Measurements from ENCODE around the gene SLX4IP. TPM values are rescaled to one million over a fixed set of nuclear protein-coding genes. Genes with fewer than 3 reads are reported as not detected.

SLX4IP gene
- polyA plus RNA-seq, 4 donors = 1.6 to 7.1 (median 2.5) TPM

GRCh38 chr20:10670501-10671220 is 235.6 kb downstream of the SLX4IP start:
- H3K27me3 ChIP-seq (ENCODE audit: control insufficient read depth in 3 of 3, insufficient read depth in 3 of 3, low read length in 3 of 3) = no peaks in the 10 kb centered on the region
- H3K4me1 ChIP-seq (ENCODE audit: control insufficient read depth in 3 of 3, insufficient read depth in 2 of 3, low read depth in 1 of 3, low read length in 2 of 3) = peaks cover 2 to 28% (median 9%) of the 10 kb centered on the region in 3 donors
- H3K27ac ChIP-seq (ENCODE audit: low read depth in 1 of 3, low read length in 2 of 3) = peak overlapping the region in 2 of 3 donors; percentile 96 to 98
- DNase-seq (peak in 1 of 2 donors; percentile 20), FAIRE-seq (no peak)
- H3K4me3 ChIP-seq (ENCODE audit: low read depth in 1 of 3, low read length in 3 of 3) = peak overlapping the region in 2 of 3 donors; percentile 74 to 79
- H3K9me3 ChIP-seq (ENCODE audit: control insufficient read depth in 2 of 2, insufficient read depth in 1 of 2, low read depth in 1 of 2, low read length in 1 of 2) = no peaks in the 10 kb centered on the region
- H3K36me3 ChIP-seq (ENCODE audit: control insufficient read depth in 3 of 3, insufficient read depth in 2 of 3, low read depth in 1 of 3, low read length in 3 of 3) = peaks cover 0 to 57% (median 4%) of the 10 kb centered on the region in 3 donors
- 44 to 73% (median 61%) methylated on average over 18 of the region's 18 CpGs for WGBS, 3 donors

- no peak for FAIRE-seq
- H3K36me3 ChIP-seq (ENCODE audit: control insufficient read depth in 3 of 3, insufficient read depth in 2 of 3, low read depth in 1 of 3, low read length in 3 of 3) = peaks cover 0 to 50% (median 4%) of the 10 kb centered on the region in 3 donors
- no peaks in the 10 kb centered on the region for H3K27me3 ChIP-seq (ENCODE audit: control insufficient read depth in 3 of 3, insufficient read depth in 3 of 3, low read length in 3 of 3)
- peaks cover 0 to 22% (median 9%) of the 10 kb centered on the region in 3 donors for H3K4me1 ChIP-seq (ENCODE audit: control insufficient read depth in 3 of 3, insufficient read depth in 2 of 3, low read depth in 1 of 3, low read length in 2 of 3)
- no peaks in the 10 kb centered on the region for H3K9me3 ChIP-seq (ENCODE audit: control insufficient read depth in 2 of 2, insufficient read depth in 1 of 2, low read depth in 1 of 2, low read length in 1 of 2)
- H3K4me3 ChIP-seq (ENCODE audit: low read depth in 1 of 3, low read length in 3 of 3) = peak overlapping the region; percentile 74 to 85 (median 79)
- DNase-seq = peak; percentile 90 to 93
- peak overlapping the region; percentile 22 to 98 (median 96) for H3K27ac ChIP-seq (ENCODE audit: low read depth in 1 of 3, low read length in 2 of 3)
- WGBS, 3 donors = 1 to 7% (median 6%) methylated on average over 13 of the region's 13 CpGs
Observed at GRCh38 chr20:10671221-10671918, 236.3 kb downstream of the SLX4IP start.

- peaks cover 0 to 44% (median 4%) of the 10 kb centered on the region in 3 donors for H3K36me3 ChIP-seq (ENCODE audit: control insufficient read depth in 3 of 3, insufficient read depth in 2 of 3, low read depth in 1 of 3, low read length in 3 of 3)
- no peaks in the 10 kb centered on the region for H3K27me3 ChIP-seq (ENCODE audit: control insufficient read depth in 3 of 3, insufficient read depth in 3 of 3, low read length in 3 of 3)
- FAIRE-seq (no peak), DNase-seq (peak; percentile 58 to 73)
- 0 to 2% (median 1%) methylated on average over 36 to 42 of the region's 42 CpGs for WGBS, 3 donors
- H3K4me3 ChIP-seq (ENCODE audit: low read depth in 1 of 3, low read length in 3 of 3) = peak overlapping the region; percentile 74 to 85 (median 79)
- peak overlapping the region; percentile 96 to 100 (median 98) for H3K27ac ChIP-seq (ENCODE audit: low read depth in 1 of 3, low read length in 2 of 3)
- H3K4me1 ChIP-seq (ENCODE audit: control insufficient read depth in 3 of 3, insufficient read depth in 2 of 3, low read depth in 1 of 3, low read length in 2 of 3) = peaks cover 0 to 22% (median 6%) of the 10 kb centered on the region in 3 donors
- no peaks in the 10 kb centered on the region for H3K9me3 ChIP-seq (ENCODE audit: control insufficient read depth in 2 of 2, insufficient read depth in 1 of 2, low read depth in 1 of 2, low read length in 1 of 2)
Observed at GRCh38 chr20:10671919-10672623, 237.0 kb downstream of the SLX4IP start.

GRCh38 chr20:10672624-10673127 is 237.6 kb downstream of the SLX4IP start:
- 0 to 1% (median 0%) methylated on average over 46 to 47 of the region's 47 CpGs for WGBS, 3 donors
- Histone ChIP-seq H3K4me1 (ENCODE audit: control insufficient read depth in 3 of 3, insufficient read depth in 2 of 3, low read depth in 1 of 3, low read length in 2 of 3) (peaks cover 0 to 22% (median 6%) of the 10 kb centered on the region in 3 donors), H3K4me3 (ENCODE audit: low read depth in 1 of 3, low read length in 3 of 3) (peak overlapping the region; percentile 74 to 85 (median 79)), H3K36me3 (ENCODE audit: control insufficient read depth in 3 of 3, insufficient read depth in 2 of 3, low read depth in 1 of 3, low read length in 3 of 3) (peaks cover 0 to 38% (median 4%) of the 10 kb centered on the region in 3 donors), H3K27ac (ENCODE audit: low read depth in 1 of 3, low read length in 2 of 3) (peak overlapping the region; percentile 96 to 100 (median 98)), H3K27me3 (ENCODE audit: control insufficient read depth in 3 of 3, insufficient read depth in 3 of 3, low read length in 3 of 3) (no peaks in the 10 kb centered on the region), H3K9me3 (ENCODE audit: control insufficient read depth in 2 of 2, insufficient read depth in 1 of 2, low read depth in 1 of 2, low read length in 1 of 2) (no peaks in the 10 kb centered on the region)
- DNase-seq (peak; percentile 76 to 85), FAIRE-seq (no peak)

GRCh38 chr20:10673176-10673841 is 238.2 kb downstream of the SLX4IP start:
- Histone ChIP-seq H3K36me3 (ENCODE audit: control insufficient read depth in 3 of 3, insufficient read depth in 2 of 3, low read depth in 1 of 3, low read length in 3 of 3) (peaks cover 0 to 32% (median 2%) of the 10 kb centered on the region in 3 donors), H3K27me3 (ENCODE audit: control insufficient read depth in 3 of 3, insufficient read depth in 3 of 3, low read length in 3 of 3) (no peaks in the 10 kb centered on the region), H3K4me3 (ENCODE audit: low read depth in 1 of 3, low read length in 3 of 3) (peak overlapping the region; percentile 74 to 85 (median 79)), H3K27ac (ENCODE audit: low read depth in 1 of 3, low read length in 2 of 3) (peak overlapping the region; percentile 96 to 100 (median 98)), H3K9me3 (ENCODE audit: control insufficient read depth in 2 of 2, insufficient read depth in 1 of 2, low read depth in 1 of 2, low read length in 1 of 2) (no peaks in the 10 kb centered on the region), H3K4me1 (ENCODE audit: control insufficient read depth in 3 of 3, insufficient read depth in 2 of 3, low read depth in 1 of 3, low read length in 2 of 3) (peaks cover 0 to 22% (median 6%) of the 10 kb centered on the region in 3 donors)
- DNase-seq (peak; percentile 30 to 71), FAIRE-seq (no peak)
- 0 to 1% (median 1%) methylated on average over 48 to 73 of the region's 73 CpGs for WGBS, 3 donors

- Histone ChIP-seq H3K27ac (ENCODE audit: low read depth in 1 of 3, low read length in 2 of 3) (peak within 1 kb of the TSS; percentile 96 to 100 (median 98)), H3K36me3 (ENCODE audit: control insufficient read depth in 3 of 3, insufficient read depth in 2 of 3, low read depth in 1 of 3, low read length in 3 of 3) (peaks cover 0 to 26% (median 0%) of the 10 kb centered on the region in 3 donors), H3K4me1 (ENCODE audit: control insufficient read depth in 3 of 3, insufficient read depth in 2 of 3, low read depth in 1 of 3, low read length in 2 of 3) (peaks cover 0 to 22% (median 6%) of the 10 kb centered on the region in 3 donors), H3K4me3 (ENCODE audit: low read depth in 1 of 3, low read length in 3 of 3) (peak within 1 kb of the TSS; percentile 74 to 85 (median 79)), H3K9me3 (ENCODE audit: control insufficient read depth in 2 of 2, insufficient read depth in 1 of 2, low read depth in 1 of 2, low read length in 1 of 2) (no peaks in the 10 kb centered on the region), H3K27me3 (ENCODE audit: control insufficient read depth in 3 of 3, insufficient read depth in 3 of 3, low read length in 3 of 3) (no peaks in the 10 kb centered on the region)
- DNase-seq (peak; percentile 96 to 99), FAIRE-seq (no peak)
- 1% methylated on average over 58 to 84 of the region's 84 CpGs for WGBS, 3 donors
Observed at GRCh38 chr20:10673842-10674683, 239.0 kb downstream of the SLX4IP start, which contains the start of gene JAG1. Gene JAG1 (minus strand): TSS chr20:10673999. CDS start chr20:10673530, 469 bp downstream.

Data from small intestine (tissue), 7 donors.